Activated naive CD4-positive, alpha-beta T cell treated with anti-CD3 and anti-CD28 coated beads, Interleukin-2, amount 50 U/mL, for 16 hours (primary cell): ENCODE measurements around the gene UTF1.

Experiments
- DNase-seq: peaks from one replicate; pipeline ENCODE4 v3.0.0-alpha.2; 2020

The UTF1 gene

DNA sequence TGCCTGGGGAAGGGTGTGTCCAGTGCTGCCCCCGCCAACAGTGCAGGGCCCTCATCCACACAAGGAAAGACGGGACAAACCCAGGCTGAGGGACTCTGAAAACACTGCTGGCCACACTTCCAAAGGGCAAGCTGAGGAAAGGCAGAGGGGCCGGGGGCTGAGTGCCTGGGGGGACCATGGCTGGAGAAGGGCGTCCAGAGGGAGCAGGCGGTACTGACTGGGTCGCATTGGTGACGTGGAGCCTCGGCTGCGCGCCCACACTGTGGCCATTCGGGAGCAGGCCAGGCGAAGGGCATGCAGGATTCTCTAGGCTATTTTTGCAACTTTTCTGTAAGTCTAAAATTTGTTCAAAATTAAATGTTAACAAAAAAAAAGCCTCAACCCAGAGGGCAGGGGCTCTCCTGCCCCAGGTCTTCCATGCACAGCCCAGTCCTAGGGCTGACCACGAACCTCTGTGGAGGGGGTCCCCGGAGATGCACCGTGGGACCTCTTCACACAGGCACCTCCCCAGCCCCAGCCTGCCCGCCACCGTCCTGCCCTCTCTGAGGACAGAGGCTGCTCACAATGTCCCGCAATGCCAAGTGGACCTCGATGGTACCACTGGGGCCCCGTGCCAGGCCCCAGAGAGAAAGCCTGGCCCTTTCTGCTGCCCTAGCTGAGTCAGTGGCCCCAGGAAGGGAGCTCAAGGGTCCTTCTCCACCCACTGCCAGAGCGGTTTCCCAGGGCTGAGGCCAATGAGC is 36.2 kb downstream of the UTF1 start:
- no peak for DNase-seq

DNA sequence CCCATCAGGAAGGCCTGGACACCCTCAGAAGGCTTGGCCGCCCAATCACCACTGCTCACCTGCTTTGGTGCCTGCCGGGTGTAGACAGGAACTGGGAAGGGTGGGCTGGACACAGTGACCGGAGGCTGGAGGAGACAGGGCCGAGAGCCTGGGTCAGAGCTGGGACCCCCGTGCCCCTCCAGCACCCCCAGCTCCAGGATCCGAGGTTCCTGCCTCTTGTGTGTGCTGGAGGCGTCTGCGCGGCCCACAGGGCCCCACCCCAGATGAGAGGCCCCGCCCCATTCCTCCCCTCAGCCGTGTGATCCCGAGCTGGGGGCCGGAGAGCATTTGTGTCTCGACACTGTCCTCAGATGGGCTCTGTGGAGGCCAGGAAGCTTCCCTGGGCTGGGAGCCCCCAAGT is 37.3 kb downstream of the UTF1 start:
- no peak for DNase-seq

- no peak for DNase-seq
These were observed 37.8 kb downstream of the UTF1 start for GRCh38 chr10:133267829-133268228.

- DNase-seq: no peak
These were observed 38.5 kb downstream of the UTF1 start for GRCh38 chr10:133268532-133268931.

GRCh38 chr10:133269367-133269766 is 39.4 kb downstream of the UTF1 start:
- DNase-seq: no peak

DNA sequence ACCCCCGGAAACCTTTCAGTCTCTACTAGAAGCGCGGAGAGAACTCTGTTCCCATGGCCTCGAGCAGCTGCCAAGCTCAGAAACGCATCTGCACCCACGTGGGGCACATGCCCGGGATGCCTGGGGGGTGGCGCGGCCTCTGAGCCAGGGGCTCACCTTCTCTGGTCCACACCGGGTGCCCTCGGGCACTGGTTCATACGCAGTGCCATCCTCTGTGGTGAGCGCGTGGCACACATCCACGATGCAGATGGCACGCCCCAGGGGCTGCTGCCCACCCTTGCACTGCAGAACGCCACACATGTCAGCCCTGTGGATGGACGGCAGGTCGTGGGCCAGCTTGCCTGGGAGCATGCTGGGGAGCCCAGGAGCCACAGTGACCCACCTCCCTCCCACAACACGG is 40.2 kb downstream of the UTF1 start:
- DNase-seq: no peak

GRCh38 chr10:133270773-133271297 is 40.8 kb downstream of the UTF1 start:
- no peak for DNase-seq

GRCh38 chr10:133271521-133272300 is 41.7 kb downstream of the UTF1 start:
- no peak for DNase-seq

GRCh38 chr10:133272301-133272963 is 42.4 kb downstream of the UTF1 start:
- no peak for DNase-seq

DNA sequence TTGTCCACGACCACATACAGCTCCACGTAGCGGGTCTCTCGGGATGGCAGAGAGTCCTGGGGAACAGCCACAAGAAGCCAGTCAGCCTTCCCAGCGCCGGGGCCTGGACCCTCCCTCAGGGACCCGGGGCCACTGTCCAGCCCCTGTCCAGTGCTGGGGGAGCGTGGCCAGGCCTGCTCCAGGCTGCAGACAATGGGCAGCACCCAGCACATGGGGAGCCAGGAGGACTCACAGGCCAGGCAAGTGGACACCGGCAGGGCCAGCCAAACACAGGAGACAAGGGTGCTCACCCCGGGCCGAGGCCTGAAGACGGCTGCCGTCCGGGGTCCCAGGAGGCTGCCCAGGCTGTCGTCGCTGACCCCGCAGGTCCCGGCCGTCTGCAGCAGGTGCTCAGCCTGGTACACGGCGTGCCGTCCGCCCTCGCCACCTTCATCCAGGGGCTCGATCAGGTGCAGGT is 43.0 kb downstream of the UTF1 start:
- DNase-seq: no peak

DNA sequence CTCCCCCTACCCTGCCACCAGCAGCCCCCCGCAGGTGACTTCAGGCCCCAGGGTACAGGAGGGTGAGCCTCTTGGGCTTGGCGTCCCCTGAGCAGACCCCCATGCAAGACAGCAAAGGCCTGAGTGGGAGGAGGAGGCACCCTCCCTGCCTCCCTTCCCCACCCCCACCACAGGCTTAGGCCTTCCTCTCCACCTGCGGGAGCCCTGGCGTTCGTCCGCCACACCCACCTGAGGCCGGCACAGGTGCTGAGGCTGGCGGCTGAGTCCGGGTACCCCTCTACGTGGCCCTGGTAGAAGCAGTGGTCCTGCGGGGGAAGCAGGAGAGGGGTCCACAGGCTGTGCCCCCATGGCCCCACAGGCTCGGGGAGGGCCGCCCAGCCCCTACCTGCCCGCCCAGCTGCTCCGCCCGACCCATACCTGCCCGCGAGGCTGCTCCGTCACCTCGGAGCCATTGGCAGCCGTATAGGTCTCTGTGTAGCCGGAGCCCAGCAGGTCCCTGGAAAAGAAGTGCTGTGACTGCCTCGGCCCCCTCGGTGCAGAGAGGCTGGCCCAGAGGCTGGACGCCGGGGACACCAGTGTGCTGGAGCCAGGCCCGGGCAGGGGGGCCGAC is 43.6 kb downstream of the UTF1 start:
- no peak for DNase-seq

DNA sequence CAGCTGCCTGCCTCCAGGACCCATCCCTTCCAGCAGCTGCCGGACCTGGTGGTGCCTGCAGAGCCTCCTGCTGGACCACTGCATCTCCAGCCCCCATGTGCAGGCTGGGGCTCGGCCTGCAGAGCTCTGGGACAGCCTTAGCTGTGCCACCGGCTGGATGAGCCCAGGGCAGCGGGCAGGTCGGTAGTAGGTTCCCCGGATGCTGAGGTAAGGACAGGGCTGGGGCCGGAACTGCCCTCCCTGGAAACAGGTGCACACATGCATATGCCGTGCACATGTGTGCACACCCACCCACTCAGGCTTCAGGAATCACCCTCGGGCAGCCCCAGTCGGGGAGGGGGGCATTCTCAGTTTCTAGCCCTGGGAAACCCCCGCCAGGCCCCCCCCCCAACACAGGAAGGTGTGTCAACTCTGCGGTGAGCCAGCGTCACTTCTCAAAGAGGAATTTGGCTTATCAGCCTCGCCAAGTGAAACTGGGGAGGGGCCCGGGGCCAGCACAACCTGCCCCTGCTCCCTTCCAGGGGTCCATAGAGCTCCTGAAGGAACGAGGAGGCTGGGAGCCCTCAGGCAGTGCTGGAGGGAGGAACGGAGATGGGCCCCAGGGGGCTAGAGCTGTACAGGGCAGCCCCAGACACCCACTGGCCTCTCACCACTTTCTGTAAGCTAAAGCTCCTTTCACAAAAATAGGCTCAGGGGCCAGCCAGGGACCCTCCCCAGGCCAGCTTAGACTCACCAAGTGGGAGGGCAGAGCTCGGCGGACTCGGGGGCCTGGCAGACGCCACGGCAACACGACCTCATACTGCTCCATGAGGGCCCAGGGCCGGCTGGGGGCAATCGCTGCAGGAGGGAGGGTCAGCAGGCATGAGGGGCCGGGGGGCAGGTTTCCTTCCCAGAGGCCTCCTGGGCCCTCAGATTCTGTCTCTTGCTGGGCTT is 45.0 kb downstream of the UTF1 start:
- peak; percentile 83 for DNase-seq

GRCh38 chr10:133275684-133276092 is 45.7 kb downstream of the UTF1 start:
- peak; percentile 42 for DNase-seq

DNA sequence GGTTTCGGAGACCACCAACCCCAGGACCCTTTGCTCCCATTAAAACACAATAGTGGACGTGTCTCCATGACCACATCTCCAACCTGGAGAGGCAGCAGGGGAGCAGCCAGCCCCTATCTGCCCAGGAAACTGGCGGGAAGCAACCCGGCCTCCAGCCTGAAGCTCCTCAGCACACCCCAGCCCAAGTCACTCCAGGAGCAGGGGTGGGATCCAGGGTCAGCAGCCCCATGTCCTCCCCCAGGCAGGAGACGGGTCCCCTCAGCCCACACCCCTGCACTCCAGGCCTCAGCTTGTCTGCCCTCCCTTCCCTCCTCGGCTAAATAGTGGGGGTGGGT is 46.0 kb downstream of the UTF1 start:
- no peak for DNase-seq

- peak; percentile 66 for DNase-seq
These were observed 46.6 kb downstream of the UTF1 start, which contains the start of gene ADAM8 for GRCh38 chr10:133276435-133277201. Gene ADAM8 (minus strand): TSS chr10:133276868. CDS start chr10:133276817, 51 bp downstream.

DNA sequence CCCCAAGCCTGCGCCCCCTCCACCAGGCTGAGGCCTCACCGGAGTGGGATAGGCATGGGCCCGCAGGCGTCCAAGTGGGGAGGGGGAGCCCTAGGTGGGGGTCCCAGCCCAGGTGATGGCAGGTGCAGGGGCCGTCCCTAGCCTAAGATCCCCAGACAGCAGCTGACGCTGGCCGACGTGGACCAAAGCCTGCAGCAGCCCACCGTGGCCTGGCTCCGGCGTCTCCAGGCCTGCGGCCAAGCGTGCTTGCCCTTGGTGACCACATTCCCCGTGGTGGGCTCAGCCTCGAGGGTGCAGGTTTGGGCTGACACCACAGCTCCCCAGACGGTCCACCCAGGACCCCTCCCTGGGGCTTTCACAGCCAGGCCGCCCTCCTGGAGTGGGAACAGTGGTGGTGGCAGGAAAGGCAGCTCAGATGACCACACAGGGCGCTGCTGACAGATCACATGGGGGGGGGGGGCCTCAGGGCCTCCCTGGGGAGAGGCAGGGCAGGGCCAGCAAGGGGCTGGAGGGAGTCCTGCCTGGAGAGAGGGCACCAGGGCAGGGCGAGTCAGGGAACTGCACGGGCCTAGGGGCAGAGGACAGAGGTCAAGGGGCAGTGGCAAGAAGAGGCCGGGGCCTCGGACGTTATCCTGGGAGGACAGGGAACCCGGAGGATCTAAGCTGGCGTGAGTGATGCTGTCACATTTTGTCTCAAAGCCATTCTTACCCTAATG is 47.4 kb downstream of the UTF1 start:
- DNase-seq: no peak

DNA sequence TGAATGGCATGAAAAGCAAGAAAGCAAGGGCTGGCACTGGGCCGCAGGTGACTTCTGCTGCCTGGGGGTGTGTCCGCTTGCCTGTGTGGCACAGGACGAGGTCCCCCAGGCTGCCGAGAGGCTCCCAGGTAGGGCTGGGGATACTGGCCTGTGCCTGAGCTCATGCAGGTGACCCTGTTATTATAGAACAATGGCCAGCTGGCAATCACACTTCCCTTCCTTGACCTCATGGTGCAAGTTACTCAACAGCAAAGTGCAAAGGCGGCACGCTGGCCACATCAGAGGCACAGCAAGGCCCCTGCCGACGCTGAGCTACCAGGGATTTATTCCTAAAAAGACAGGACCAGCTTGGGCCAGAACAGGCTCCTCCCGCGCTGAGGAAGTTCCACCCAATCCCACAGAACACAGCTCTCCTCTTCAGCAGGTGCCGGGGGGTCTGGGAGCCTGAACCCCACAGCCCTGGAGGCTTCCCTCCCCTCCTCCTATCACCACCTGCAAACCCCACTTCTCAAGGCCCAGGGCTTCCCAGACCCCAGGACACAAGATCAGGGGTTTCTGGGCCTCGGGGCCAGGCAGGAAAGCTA is 48.1 kb downstream of the UTF1 start:
- no peak for DNase-seq

GRCh38 chr10:133278577-133279265 is 48.7 kb downstream of the UTF1 start:
- no peak for DNase-seq
